Globus pallidus (tissue), 1 donor: ENCODE data around the gene PLA2G4A.
A peak's percentile ranks its signal among the peaks of the same experiment; 100 is the strongest.

Experiments
- DNase-seq: peaks from one replicate; pipeline ENCODE4 v3.0.0-alpha.2; 2015; ENCODE audit warnings: low spot score

The PLA2G4A gene

DNA sequence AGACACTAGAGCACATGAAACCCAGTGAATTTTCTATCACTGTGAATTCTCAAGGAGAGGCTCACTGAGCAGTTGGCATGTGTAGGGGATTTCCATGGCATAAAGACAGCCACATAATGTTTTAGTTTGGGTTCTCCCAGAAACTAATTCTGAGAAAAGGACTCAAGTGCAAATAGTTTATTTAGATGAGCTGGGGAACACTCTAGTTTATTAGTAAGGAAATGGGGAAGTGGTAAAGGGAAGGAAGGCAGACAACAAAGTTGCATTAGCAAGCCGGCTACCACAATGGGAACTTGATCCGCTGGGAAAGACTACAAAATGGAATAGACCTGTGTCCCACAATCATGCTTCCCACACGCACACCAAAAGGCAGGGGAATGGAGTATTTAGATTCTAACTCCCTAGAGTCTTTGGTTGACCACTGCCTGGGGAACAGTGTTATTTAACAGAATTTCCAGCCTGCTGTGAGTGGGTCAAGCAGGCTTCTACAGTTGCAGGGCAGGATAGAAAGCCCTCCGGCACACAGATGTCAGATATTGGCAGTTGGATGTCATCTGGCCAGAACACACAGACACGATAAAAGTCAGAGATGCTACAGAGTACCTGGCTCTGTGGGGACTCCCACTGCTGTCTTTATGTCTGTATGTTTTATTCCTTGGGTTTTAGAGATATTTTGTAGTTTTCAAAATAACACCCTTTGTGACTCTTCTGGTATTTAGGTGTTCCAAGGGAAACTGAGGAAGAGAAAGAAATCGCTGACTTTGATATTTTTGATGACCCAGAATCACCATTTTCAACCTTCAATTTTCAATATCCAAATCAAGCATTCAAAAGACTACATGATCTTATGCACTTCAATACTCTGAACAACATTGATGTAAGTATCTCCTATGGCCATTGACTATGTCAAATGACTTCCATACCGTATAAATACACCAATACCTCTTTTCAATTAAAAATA is 150.1 kb downstream of the PLA2G4A start:
- peak; percentile 26 for DNase-seq

DNA sequence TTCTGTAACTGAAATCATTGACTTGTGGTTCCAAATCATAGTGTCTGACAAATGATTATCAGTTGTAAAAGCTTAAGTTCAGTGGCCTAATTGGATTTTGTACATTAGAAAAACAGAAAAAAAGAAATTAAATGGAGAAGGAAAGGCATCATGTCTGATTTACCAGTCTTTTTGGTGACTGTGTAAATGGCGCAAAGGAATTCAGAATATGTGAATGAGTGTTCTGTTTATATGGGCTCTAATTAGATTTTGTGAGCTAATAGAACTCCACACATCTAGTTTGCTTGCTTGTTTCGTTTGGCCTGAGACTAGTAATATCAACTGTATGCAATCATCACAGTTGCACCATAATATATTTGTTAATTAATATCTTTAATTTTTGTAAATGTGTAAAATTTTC is 151.7 kb downstream of the PLA2G4A start:
- DNase-seq, result no peak

DNA sequence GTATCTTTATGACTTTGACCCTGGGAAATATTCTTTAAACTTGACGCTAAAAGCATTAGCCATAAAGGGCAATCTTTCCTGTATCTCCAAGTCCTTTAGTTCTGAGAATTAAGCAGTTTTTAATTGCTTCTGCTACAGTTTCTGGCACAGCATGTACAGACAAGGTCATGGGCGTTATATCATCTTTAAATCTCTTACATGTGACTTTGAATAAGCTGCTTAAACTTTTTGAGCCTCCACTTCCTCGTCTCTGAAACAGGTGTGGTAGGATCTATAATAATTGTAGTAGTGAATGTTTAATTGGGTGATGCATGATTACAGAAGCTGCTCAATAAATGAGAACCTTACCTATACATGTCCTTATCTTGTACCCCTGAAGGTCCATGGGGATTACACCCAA is 153.4 kb downstream of the PLA2G4A start:
- DNase-seq, result no peak

DNA sequence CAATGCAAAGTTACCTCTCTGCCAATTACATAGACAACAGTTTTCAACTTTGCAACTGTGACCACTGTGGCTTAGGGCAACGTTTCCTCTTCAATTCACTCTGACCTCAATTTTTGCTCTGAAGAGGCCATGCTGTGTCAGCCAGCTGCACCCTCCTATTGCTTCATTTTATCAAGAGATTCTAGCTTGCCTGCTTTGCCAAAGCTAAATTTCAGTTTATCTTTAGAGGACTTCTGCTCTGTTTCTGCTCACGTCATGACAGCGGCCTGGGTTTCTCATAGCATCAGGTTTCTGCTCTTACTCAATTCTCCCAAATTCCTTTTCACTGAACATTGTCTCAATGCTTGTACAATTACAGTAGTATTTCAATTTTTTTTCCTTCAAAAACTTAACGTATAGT is 154.6 kb downstream of the PLA2G4A start:
- no peak for DNase-seq

DNA sequence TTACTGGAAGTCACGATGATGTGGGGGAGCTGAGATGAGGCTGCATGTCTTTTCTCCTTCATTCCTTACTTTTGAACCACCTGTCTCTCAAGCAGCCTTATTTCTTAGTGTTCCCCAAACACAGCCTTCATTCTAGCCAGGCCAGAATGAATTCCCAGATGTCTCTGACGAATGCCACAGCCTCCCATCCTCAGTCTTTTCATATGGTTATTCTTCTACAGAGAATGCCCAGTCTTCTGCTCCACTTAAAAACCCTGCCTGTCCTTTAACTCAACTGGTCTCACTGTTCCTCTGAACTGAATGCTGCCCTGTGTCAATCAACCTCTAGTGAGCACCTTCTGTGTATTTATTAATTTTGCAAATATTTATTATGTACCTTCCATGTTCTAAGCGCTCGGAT is 156.2 kb downstream of the PLA2G4A start:
- no peak for DNase-seq

DNA sequence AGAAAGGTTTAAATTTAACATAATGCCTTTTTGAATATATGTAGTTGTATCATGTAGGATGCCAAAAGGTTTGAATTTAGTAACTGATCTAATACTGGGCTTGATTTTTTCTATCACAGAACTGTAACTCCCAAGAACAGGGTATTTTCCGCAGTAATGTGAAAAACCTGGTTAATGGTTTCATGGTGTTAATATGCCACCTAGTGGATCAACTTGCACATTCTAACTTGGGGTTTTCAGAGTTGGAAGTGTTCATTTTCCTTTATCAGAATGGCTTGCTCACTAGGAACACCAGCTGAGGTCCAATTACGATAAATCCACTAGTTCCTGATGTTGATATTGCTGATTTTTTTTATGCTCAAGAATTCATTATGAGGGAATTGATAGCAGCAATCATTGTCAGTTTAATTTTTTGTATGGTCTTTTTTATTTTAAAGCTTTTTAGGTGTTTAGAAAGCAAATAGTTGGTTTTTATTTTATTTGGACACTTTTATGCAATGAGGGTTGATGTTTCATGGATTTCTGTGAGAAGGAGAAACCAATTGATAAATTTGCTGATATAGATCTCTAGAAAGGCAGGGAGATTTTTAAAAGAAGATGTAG is 157.2 kb downstream of the PLA2G4A start:
- DNase-seq, result peak; percentile 55

DNA sequence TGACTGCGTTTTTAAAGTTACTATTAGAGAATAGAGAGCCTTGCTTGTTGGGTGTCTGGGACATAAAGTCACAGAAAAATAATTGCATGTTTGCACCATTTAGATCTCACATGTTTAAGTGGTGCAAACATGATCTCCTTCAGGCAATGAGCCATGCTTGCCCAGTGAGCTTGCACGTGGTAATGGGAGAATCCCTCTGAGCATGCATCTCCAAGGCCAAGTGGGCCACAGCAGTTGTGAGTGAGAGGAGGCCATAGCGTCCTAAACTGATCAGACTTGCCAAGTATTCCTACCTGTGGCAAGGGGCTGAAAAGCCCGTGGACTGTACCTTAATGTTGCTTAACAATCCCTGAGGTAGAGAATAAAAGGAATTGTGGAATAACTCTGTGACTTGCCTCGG is 158.3 kb downstream of the PLA2G4A start:
- no peak for DNase-seq

DNA sequence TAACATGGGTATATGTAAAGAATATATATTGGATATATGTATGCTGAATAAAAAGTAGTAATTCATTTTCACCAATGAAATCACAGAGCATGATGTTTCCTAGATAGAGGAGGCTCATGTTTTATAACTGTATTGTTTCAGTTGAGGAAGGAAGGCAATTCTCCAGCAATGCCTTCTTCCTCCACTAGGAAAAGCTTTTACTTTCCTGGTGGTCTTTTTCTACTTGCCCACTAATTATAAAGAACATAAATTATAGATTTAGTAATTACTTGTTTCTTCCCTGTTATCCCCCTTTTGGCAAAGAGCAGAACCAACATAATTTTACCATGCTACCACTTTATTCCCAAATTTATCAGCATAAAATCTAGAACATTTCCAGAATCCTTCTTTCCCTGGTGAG is 159.0 kb downstream of the PLA2G4A start:
- DNase-seq, result no peak

DNA sequence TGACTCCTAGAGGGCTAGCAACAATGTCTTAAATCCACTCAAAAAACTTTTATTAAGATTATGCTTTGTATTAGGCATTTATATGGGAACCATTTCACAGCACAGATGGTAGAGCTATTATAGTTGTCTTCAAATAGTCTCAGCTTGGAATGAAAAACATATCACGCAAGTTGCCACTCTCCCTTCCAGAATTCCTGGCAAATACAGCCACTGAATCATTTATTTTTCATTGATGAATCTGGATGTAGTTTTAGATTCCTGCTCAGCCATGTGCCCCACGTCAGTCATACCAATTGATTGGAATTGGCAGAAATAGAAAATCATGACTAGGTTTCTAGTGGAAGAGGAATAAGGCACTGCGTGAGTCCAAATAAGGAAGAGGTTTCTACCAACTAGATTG is 165.2 kb downstream of the PLA2G4A start:
- no peak for DNase-seq

DNA sequence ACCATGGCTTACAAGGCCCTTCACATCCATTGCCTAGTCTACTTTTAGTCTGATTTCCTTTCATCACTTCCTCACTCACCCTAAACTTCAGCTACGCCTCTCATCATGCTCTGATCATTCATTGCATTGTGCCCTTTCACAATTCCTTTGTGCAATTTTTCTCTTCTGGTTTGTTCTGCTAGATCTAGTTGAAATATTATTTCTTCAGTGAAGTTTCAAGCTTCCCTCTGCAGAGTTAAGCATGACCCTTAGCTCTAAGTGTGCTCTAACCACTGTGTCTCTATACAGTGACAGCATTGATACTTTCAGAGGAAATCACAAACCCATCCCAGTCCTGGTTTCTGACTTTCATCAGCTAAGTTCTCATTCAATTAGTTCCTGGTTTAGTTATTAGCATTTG is 166.1 kb downstream of the PLA2G4A start:
- no peak for DNase-seq

DNA sequence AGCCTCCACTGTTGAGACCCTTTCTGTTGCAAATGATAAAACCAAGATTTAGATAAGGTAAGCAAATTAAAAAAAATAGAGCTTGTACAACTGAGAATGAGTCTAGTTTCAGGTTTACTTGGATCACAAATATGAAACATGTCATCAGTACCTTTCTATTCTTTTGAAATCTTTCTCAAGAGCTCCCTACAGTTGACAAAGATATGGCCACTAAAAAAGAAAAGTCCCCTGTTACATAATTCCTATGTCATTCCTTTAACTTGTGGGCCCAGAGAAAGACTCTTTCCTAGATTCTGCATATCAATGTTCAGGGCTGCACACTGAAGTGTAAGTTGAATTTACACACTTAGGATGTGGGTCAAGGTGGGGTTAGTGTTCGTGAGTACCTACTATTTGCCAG is 168.1 kb downstream of the PLA2G4A start:
- no peak for DNase-seq

DNA sequence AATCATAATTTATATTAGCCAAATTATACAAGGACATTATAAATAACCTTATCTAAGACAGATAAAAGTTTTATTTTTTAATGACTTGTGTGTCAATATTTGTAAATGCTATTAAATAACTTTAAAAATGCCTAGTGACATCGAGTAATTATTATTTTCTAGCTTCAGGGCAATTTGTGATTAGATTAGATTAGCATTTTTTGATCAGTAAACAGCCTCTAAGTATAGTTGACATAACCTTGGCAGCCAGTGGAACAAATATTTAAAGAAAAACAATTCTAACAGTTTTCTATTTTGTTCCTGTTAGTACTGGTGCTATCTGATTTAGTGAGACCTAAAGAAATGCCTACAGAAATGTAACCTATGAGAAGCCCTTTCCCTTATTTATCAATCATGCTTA is 169.1 kb downstream of the PLA2G4A start:
- DNase-seq, result no peak

DNA sequence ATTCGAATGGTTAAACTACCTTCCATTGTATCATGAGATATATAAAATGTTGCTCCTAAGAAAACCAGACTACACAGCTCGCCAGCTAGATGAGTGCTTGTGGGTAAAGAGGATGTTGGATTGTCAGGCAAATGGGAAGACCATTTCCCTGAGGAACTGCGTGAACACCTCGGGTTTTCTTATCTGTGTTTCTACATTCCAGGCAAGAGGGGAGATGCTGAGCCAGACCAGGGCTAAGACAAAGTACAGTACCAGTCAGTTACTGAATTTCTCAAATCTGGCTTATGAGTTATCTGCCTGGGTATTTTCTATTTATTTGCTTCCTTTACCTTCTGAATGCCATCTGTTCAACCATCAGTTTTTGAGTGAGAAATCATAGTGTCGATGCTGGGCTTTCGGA is 170.8 kb downstream of the PLA2G4A start:
- no peak for DNase-seq

DNA sequence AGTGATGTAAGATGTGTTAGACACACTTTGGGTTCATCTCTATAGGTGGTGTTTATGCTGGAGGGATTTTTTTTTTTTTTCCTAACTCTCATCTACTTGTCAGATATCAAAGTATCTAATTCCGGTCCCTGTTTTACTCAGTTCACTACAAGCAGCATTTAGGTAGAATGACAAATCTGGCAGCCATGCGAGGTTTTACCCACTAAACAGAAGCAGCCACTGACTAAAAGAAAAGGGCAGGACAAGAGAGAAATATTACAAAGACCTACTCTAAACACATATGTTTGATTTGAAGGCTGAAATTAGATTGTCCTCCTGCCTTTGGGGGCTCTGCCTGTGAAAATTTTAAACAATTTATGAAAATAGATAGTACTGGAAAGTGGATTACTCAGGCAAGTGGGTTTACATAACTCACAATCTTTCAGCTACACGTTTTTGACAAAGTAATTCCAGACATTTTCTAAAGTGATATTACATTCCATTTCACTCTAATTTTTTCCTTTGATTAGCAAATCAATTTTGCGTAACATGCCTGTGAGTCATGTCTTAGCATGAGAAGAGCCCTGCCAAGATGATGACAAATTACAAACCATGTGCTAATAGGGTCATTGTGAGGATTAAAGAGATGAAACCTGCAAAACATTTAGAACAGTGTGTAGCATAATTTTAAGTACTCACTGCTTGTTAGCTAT is 172.6 kb downstream of the PLA2G4A start:
- DNase-seq, result no peak

DNA sequence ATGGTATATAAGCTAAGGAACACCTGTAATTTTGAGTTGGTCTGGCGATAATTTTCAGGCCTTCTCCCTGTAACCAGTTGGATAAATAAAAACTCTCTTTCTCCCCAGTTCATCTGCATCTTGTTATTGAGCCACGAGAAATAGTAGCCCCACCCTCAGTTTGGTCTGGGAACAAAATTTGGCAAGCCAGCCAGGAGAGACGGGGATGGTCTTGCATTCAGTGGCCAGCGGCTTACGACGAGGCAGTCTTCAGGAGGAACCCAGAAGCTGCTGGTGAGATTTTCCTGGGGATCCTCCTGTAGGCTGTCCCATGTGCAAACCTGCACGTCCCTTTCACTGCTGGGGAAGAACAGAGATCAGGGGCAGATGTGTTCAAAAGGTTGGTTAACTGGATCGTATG is 174.6 kb downstream of the PLA2G4A start:
- DNase-seq, result no peak

DNA sequence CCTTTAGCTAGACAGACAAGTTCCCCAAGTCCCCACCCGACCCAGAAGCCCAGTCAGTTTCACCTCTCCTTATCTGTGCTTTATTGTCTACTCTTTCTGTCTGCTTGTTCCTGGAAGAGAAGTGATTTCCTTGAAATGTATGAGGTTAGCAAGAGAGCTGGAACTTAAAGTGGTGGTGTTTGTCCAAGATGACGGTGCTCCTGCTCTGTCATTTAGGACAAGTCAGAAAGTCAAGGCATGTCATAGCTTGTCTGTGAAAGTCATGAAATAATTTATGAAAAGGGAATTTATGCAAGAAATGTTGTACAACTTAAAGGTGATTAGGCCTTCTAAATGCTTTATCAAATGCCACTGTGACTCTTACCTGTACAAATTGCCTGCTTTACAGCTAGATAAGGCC is 178.1 kb downstream of the PLA2G4A start:
- no peak for DNase-seq

DNA sequence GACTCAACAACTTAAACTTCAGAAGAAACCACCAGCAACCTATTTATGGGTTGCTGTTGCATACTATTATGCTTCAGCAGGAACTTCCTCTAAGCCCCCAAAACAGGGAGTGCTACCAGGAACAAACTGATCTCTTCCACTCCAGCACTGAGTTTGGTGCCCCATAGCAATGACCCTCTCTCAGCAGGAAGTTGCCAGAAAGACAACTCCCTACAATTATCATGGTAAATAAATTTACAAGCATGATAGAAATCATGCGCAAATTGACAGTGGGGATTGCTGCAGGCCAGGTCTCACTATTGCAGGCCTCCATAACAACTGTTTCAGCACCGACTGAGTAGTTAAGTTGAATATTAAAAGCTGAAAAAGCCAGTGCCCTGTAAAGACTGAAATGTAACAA is 180.6 kb downstream of the PLA2G4A start:
- no peak for DNase-seq

DNA sequence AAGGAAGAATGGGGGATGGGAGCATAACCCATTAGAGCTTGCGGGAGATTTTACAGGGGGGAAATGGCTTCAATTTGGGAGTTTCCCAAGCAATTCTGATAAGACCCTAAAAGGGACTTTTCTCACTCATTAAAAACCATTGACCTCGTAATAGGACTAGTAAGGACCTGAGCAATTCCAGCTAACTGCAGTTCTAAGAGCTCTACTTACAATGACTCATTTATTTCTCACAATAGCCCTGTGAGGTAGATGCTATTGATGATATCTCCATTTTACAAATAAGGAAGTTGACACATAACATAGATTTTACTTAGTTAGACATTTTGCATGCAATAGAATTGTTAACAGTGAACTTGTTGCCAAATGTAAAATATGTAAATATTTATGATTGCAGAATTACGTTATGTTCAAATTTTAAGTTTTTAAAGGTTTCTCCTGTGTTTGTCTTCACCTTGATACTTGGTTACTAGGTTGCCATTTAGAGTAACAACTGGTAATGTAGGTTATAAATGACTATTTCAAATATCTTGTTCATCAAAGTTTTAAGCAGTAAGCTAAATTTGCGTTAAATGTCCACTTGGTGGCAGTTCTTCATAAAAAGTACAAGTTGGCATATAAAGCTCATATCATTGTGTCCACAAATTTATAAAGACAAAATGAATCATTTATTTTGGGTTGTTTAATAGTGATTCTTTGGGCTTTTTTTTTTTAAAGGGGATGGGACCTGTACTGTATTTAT is 182.0 kb downstream of the PLA2G4A start:
- DNase-seq, result no peak

DNA sequence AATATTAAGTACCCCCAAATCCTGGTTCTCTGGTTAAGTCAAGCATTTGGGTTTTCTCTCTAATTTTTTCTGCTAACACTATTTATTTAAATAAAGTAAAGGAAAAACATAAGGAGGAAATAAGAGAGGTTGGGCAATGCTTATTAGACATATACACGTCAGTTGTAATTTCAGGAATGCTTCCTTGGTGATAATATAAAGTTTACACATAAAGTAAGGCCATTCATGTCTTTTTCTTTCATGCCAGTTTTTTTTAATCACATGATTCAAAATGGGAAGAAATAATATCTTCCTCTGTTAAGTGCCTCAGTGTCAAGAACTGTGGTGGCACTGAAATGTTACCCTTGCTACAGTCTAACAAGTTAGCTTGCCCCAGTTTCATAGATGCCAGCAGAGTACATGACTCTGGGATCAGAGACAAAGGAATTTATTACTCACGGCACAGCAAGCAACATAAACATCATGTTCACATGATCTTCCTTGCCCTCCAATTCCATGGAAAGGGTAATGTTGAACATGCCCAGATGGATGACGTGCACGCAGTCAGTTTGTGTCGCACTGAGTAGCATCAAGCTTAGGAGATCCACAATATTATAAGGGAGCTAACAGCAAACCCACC is 184.9 kb downstream of the PLA2G4A start:
- DNase-seq, result no peak

DNA sequence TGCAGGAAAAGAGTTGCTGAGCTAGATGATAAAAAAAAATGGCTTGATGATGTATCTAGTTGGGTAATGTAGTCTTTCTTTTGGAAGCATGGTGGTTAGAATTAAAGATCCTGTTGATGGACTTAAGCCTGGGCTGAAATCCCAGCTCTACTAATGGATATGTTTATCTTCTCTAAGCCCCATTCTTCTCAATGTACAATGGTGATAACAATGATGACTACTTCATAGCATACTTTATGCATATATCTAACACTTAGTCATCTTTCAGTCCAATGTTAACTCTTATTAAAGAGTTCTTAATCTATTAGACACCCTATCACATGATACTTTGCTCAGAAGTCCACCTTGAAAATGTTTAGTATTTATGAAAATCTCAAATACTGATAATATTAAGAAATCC is 189.5 kb downstream of the PLA2G4A start:
- DNase-seq, result no peak

DNA sequence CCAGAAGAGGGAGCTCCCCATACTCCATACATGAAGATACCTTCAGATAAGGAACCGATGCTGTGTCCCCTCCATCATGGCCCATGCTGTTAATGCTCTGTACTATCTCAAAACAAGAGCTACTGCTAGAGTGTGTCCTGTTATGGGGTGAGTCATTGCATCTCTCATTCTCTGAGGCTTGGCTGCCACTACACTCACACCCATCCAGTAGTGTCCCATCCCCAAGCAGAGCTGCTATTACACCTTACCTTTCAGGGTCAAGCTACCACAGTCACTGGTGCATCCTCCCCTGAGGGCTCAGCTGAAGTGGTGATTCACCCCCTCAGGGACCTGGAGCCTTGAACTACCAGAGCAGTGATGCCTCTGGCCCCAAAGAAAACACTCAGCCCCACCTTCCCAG is 198.5 kb downstream of the PLA2G4A start:
- no peak for DNase-seq
